C4-2B (cell line): ENCODE data around the gene BRD1.

ENCODE experiments used
- H3K27ac ChIP-seq: fragments of 450-650 bp; 2 replicates; pipeline ENCODE4 v1.5.1; 2017
- CTCF ChIP-seq: fragments of 450-650 bp; conservative IDR thresholded peaks from 2 replicates; pipeline ENCODE4 v1.5.1; 2017; ENCODE audit warnings: mild to moderate bottlenecking
- ZFX ChIP-seq: fragments of 450-650 bp; IDR thresholded peaks from 2 replicates; pipeline ENCODE4 v1.6.1; 2017

BRD1 gene

DNA sequence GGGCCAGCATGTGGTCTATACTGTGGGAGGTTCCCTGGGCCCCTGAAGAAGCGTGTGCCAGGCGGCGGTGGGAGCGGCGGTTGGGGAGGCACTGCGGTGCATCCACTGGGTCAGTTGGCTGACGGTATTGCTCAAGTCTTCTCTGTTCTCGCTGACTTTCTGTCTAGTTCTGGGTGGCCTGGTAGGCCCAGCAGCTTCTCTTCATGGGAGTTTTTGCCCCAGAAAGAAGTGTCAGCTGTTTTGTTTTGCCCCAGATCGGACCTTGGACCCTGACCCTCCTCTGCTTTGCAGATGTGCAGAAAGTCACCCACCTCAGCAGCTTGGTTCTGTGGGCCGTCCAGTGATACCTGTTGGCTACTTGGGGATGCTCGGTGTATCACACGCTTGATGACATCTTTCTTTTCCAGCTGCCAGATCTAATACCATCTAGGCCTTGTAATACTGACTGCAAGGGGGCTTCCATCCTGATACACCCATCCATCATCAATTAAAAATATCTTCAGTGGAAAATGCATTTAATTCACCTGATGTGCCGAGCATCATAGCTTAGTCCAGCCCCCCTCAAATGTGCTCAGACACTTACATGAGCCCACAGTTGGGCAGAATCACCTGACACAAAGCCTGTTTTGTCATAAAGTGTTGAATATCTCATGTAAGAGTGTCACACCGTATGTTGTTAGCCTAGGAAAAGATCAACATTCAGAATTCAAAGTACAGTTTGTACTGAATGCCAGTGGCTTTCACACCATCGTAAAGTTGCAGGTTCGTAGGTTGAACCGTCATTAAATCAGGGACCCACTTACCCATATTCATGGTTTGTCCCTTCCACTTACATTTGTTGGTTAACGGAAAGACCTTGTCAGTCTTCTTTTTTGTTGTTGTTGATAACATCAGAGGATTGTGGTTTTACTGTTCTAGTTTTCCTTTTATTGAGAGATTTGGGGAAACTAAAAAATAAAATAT lies 39.9 kb upstream of the BRD1 start:
- no peak overlapping the region for H3K27ac ChIP-seq
- no peak for TF ChIP-seq CTCF
- TF ChIP-seq ZFX: no peak

GRCh38 chr22:49866646-49867045 lies 39.0 kb upstream of the BRD1 start:
- TF ChIP-seq ZFX: no peak
- no peak for TF ChIP-seq CTCF
- H3K27ac ChIP-seq: no peak overlapping the region

DNA sequence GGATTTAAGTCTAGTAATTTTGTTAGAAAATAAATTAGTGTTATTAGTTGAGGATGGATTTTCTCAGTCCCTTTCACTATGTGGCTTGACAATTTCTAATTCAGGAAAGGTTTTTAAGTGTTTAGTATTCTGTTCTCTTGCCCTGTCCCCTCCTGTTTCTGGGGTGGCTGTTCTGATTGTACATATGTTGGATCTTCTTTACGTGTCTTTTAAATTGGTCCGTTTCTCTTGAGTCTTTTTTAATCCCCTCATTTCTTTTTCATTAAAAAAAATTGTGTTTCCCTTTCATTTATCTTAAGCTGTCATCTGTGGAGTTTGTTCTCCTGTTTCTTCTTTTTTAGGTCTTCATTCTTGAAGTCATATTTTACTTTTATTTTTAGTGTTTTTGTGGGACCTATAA lies 38.5 kb upstream of the BRD1 start:
- no peak overlapping the region for H3K27ac ChIP-seq
- TF ChIP-seq ZFX (no peak), CTCF (no peak)

DNA sequence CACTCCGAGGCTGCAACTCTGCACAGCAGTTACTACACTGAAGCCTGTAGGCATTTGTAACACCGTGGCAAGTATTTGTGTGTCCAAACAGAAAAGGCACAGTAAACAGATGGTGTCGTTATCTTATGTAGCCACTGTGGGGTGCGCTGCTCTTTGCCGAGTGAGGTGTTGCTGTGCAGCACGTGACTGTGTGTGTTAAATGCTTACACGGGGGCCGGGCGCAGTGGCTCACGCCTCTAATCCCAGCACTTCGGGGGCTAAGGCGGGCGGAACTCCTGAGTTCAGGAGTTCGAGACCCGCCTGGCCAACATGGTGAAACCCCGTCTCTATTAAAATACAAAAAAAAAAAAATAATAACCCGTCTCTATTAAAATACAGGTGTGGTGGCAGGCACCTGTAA lies 37.5 kb upstream of the BRD1 start:
- H3K27ac ChIP-seq: no peak overlapping the region
- TF ChIP-seq CTCF: no peak
- no peak for TF ChIP-seq ZFX

- TF ChIP-seq ZFX (no peak), CTCF (no peak)
- H3K27ac ChIP-seq: no peak overlapping the region
These were observed 36.3 kb upstream of the BRD1 start for GRCh38 chr22:49863931-49864330.

DNA sequence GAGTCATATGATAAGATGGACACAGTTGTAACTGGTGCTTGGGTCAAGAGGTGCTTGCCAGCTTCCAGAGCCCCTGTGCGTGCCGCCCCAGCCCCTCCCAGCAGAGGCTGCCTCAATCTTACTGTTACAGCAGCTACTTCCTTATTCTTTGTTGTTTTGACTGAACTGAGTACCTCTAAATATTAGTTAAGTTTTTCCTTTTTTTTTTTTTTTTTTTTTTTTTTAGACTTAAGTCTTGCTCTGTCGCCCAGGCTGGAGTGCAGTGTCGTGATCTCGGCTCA lies 34.8 kb upstream of the BRD1 start:
- TF ChIP-seq ZFX: no peak
- H3K27ac ChIP-seq: no peak overlapping the region

GRCh38 chr22:49861642-49862495 lies 34.2 kb upstream of the BRD1 start:
- TF ChIP-seq ZFX (no peak), CTCF (no peak)

More at GRCh38 chr22:49861642-49862495, 34.2 kb upstream of the BRD1 start:
- no peak overlapping the region for H3K27ac ChIP-seq
